Loucy (cell line): Measurements from ENCODE around the gene ITGB7.

Experiments used
- CTCF ChIP-seq: fragments of 200-600 bp; sonication (generic); conservative IDR thresholded peaks from 2 replicates; pipeline ENCODE4 v1.5.1; 2014; ENCODE audit warnings: mild to moderate bottlenecking, antibody characterized with exemption, low read length
- EZH2phosphoT487 ChIP-seq: fragments of 200-600 bp; IDR thresholded peaks from 2 replicates; pipeline ENCODE4 v1.6.1; 2018; ENCODE audit warnings: antibody characterized with exemption, mild to moderate bottlenecking, moderate library complexity, borderline replicate concordance

- TF ChIP-seq CTCF (peak; percentile 83), EZH2phosphoT487 (no peak)
Measured at GRCh38 chr12:53190108-53190729, 16.8 kb downstream of the ITGB7 start.
